ENCODE results near the gene CYP39A1. TPM values are rescaled to one million over a fixed set of nuclear protein-coding genes. Genes with fewer than 3 reads are reported as not detected.

Gene CYP39A1
- total RNA-seq, 6 donors from 2014 or later: 2.6 to 10.3 (median 5.0) TPM

DNA sequence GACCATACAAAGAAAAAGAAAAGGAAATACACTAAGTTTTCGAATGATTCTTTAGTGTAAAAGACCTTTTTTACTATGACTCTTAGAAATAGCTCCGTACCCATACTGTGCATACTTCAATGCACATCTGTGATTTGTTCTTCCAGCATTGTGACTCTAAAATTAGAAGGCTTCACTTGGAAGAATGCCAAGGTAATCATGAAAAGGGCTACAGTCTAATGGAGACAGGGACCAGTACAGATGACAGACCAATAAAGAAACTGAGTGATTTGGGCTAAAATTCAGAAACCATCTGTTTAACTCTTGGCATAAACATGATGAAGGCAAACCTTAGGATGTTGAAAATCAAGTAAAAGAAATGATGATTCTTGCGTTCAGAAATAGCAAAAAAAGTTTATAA, 46.3 kb downstream of the CYP39A1 start:
- TF ChIP-seq, protein P1, sequence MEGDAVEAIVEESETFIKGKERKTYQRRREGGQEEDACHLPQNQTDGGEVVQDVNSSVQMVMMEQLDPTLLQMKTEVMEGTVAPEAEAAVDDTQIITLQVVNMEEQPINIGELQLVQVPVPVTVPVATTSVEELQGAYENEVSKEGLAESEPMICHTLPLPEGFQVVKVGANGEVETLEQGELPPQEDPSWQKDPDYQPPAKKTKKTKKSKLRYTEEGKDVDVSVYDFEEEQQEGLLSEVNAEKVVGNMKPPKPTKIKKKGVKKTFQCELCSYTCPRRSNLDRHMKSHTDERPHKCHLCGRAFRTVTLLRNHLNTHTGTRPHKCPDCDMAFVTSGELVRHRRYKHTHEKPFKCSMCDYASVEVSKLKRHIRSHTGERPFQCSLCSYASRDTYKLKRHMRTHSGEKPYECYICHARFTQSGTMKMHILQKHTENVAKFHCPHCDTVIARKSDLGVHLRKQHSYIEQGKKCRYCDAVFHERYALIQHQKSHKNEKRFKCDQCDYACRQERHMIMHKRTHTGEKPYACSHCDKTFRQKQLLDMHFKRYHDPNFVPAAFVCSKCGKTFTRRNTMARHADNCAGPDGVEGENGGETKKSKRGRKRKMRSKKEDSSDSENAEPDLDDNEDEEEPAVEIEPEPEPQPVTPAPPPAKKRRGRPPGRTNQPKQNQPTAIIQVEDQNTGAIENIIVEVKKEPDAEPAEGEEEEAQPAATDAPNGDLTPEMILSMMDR (IDR thresholded peaks at IDR 0.05): no peak
- TF ChIP-seq EP300 (IDR thresholded peaks at IDR 0.05) (no peak), POLR2AphosphoS5 (IDR thresholded peaks at IDR 0.05) (no peak), POLR2A (IDR thresholded peaks at IDR 0.05) (no peak)
- Histone ChIP-seq H3K36me3 (no peaks in the 10 kb centered on the region), H3K27ac (no peak overlapping the region), H3K9me3 (no peaks in the 10 kb centered on the region), H3K4me3 (no peak overlapping the region), H3K4me1 (no peaks in the 10 kb centered on the region), H3K27me3 (no peaks in the 10 kb centered on the region)
- WGBS, 2 donors: 67 to 77% methylated on average over 3 of the region's 3 CpGs
- no peak for DNase-seq
- no peak for ATAC-seq (ENCODE audit: low FRiP score in 2 of 2)

DNA sequence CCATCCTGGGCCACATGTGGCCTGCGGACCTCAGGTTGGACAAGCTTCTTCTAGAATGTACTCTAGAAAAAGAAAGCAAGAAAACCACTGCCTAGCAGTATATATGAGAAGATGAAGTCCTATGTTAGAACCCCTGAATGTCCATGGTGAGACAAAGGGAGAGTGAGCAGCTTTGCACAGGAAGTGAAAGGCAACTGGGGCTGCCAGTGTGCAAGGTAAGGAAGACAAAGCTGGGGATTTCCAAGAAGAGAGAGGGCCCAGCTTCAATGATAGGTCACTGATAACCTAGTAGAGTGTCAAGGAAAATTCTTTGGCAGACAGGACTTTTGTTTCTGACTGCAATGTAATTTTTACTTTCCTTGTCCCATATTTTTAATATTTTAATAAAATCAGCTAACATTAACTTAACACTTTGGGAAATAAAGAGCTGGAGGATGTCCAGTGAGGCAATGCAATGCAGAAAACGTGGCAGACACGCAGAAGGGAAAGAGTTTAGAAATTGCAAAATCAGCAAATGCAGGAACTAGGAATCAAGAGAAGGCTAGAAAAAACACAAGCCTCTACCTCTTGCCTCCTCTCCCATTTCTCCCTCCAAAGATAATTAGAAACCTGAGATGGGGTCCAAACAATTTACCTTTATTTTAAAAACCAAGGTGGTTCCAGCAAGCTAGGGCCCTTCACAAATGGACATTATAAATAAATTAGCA, 47.4 kb downstream of the CYP39A1 start:
- ATAC-seq (ENCODE audit: low FRiP score in 2 of 2) (no peak), DNase-seq (no peak)
- H3K36me3 ChIP-seq: no peaks in the 10 kb centered on the region
- no peak overlapping the region for H3K4me3 ChIP-seq
- 63 to 70% methylated on average over 3 of the region's 3 CpGs for WGBS, 2 donors
- H3K4me1 ChIP-seq: no peaks in the 10 kb centered on the region
- no peaks in the 10 kb centered on the region for H3K9me3 ChIP-seq
- H3K27ac ChIP-seq: no peak overlapping the region
- H3K27me3 ChIP-seq: no peaks in the 10 kb centered on the region
- TF ChIP-seq POLR2AphosphoS5 (IDR thresholded peaks at IDR 0.05) (no peak), POLR2A (IDR thresholded peaks at IDR 0.05) (no peak), EP300 (IDR thresholded peaks at IDR 0.05) (no peak)
- TF ChIP-seq, protein P1 (IDR thresholded peaks at IDR 0.05): no peak

DNA sequence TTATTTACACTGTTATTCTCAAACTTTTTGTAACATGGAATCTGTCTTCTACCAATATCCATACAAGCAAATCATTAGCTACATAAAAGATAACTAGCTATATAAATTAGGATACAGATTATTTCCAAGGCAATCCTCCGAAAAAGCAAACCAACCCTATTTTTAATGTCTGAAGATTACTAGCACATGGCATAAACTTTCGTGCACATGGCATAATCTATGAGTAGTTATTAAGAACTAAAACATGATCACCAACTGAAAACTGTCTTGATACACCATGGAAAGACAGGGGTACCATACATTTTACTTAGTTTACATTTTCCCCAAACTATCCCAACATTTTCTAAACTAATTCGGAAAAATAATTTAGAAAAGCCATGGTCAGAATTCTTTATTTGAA, 54.4 kb downstream of the CYP39A1 start:
- H3K4me3 ChIP-seq: no peak overlapping the region
- no peak for ATAC-seq (ENCODE audit: low FRiP score in 2 of 2)
- H3K27me3 ChIP-seq: no peaks in the 10 kb centered on the region
- WGBS, 2 donors: 88 to 90% methylated on average over 3 of the region's 3 CpGs
- H3K4me1 ChIP-seq: no peaks in the 10 kb centered on the region
- no peak overlapping the region for H3K27ac ChIP-seq
- TF ChIP-seq, protein P1 (IDR thresholded peaks at IDR 0.05): no peak
- no peak for TF ChIP-seq POLR2AphosphoS5 (IDR thresholded peaks at IDR 0.05)
- TF ChIP-seq POLR2A (IDR thresholded peaks at IDR 0.05): no peak
- no peak for TF ChIP-seq EP300 (IDR thresholded peaks at IDR 0.05)
- no peak for DNase-seq
- no peaks in the 10 kb centered on the region for H3K36me3 ChIP-seq
- H3K9me3 ChIP-seq: peaks cover 0 to 5% (median 4%) of the 10 kb centered on the region in 4 donors

DNA sequence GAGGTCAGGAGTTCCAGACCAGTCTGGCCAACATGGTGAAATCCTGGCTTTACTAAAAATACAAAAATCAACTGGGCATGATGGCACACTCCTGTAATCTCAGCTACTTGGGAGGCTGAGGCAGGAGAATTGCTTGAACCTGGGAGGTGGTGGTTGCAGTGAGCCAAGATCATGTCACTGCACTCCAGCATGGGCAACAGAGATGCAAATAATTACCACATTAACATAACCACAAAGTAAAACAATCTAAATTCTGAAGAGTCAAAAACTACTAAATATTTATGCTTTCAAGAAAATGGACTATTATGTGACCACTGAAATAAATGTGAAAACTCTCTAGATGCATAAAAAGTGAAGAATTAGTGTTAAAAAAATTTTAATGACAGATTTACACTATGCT, 59.9 kb downstream of the CYP39A1 start:
- Histone ChIP-seq H3K4me3 (no peak overlapping the region), H3K4me1 (no peaks in the 10 kb centered on the region), H3K36me3 (no peaks in the 10 kb centered on the region), H3K27ac (no peak overlapping the region), H3K9me3 (peaks cover 0 to 5% (median 4%) of the 10 kb centered on the region in 4 donors), H3K27me3 (no peaks in the 10 kb centered on the region)
- ATAC-seq (ENCODE audit: low FRiP score in 2 of 2) (no peak), DNase-seq (no peak)
- TF ChIP-seq EP300 (IDR thresholded peaks at IDR 0.05): no peak
- no peak for TF ChIP-seq POLR2A (IDR thresholded peaks at IDR 0.05)
- TF ChIP-seq, protein P1 (IDR thresholded peaks at IDR 0.05): no peak
- TF ChIP-seq POLR2AphosphoS5 (IDR thresholded peaks at IDR 0.05): no peak

DNA sequence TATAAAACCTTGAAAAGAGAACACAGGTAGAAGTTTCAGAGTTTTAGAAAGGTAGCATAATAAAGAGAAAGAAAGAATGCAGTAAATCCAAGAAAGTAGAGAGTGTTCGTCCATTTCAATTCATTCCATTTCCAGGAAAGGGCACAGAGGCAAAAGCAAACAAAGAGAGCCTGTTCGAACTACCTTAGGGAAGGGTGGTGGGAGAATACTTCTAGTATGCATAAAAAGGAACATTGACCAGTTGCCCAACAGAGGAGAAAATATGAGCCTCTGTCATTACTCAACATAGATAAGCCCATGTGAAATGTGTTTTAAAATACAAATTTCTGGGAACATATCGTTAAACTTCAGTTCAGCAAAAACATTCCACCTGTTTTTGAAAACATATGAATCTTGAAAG, 60.6 kb downstream of the CYP39A1 start:
- Histone ChIP-seq H3K4me1 (no peaks in the 10 kb centered on the region), H3K27ac (no peak overlapping the region), H3K4me3 (no peak overlapping the region), H3K9me3 (peaks cover 0 to 5% (median 4%) of the 10 kb centered on the region in 4 donors), H3K36me3 (no peaks in the 10 kb centered on the region), H3K27me3 (no peaks in the 10 kb centered on the region)
- 83 to 86% methylated on average over 3 of the region's 3 CpGs for WGBS, 2 donors
- DNase-seq: no peak
- TF ChIP-seq POLR2AphosphoS5 (IDR thresholded peaks at IDR 0.05) (no peak), POLR2A (IDR thresholded peaks at IDR 0.05) (no peak), EP300 (IDR thresholded peaks at IDR 0.05) (no peak)
- TF ChIP-seq, protein P1 (IDR thresholded peaks at IDR 0.05): no peak
- ATAC-seq (ENCODE audit: low FRiP score in 2 of 2): no peak
